ENCODE data around the gene ANKLE2. TPM values are rescaled to one million over a fixed set of nuclear protein-coding genes. Genes with fewer than 3 reads are reported as not detected.

The ANKLE2 gene
- total and polyA plus RNA-seq, 10 donors = 25.7 to 86.5 (median 76.2) TPM

- intact Hi-C loops (cut with DNase I; ENCODE audit: low total_unique reads) = no loop called here
- H3K4me3 ChIP-seq = no peak overlapping the region
- no peaks in the 10 kb centered on the region for H3K27me3 ChIP-seq (replicated peaks in 1 of 7)
- TF ChIP-seq CTCF (IDR thresholded peaks at IDR 0.05 in 8 of 11, conservative IDR thresholded peaks at IDR 0.05 in 3 of 11) (no peak), POLR2A (IDR thresholded peaks at IDR 0.05) (no peak), POLR2AphosphoS5 (IDR thresholded peaks at IDR 0.05) (no peak)
- 86 to 96% (median 93%) methylated on average over 5 to 10 of the region's 10 CpGs for WGBS, 5 donors
- H3K9me3 ChIP-seq = no peaks in the 10 kb centered on the region
- H3K27ac ChIP-seq = no peak overlapping the region
- H3K36me3 ChIP-seq = peaks cover 12 to 100% (median 98%) of the 10 kb centered on the region in 6 donors
- H3K4me1 ChIP-seq = no peaks in the 10 kb centered on the region
- no peak for DNase-seq
Measured at GRCh38 chr12:132748319-132748718, 13.3 kb downstream of the ANKLE2 start.

- no peak for DNase-seq
- Histone ChIP-seq H3K36me3 (peaks cover 15 to 100% (median 97%) of the 10 kb centered on the region in 6 donors), H3K27ac (no peak overlapping the region), H3K27me3 (replicated peaks in 1 of 7) (no peaks in the 10 kb centered on the region), H3K4me3 (no peak overlapping the region), H3K9me3 (no peaks in the 10 kb centered on the region), H3K4me1 (no peaks in the 10 kb centered on the region)
- WGBS, 5 donors = 93 to 97% (median 96%) methylated on average over 21 to 22 of the region's 22 CpGs
- intact Hi-C loops (cut with DNase I; ENCODE audit: low total_unique reads) = no loop called here
- TF ChIP-seq CTCF (IDR thresholded peaks at IDR 0.05 in 8 of 11, conservative IDR thresholded peaks at IDR 0.05 in 3 of 11) = no peak
- no peak for TF ChIP-seq POLR2AphosphoS5 (IDR thresholded peaks at IDR 0.05)
- TF ChIP-seq POLR2A (IDR thresholded peaks at IDR 0.05) = no peak
Measured at GRCh38 chr12:132747896-132748295, 13.7 kb downstream of the ANKLE2 start.

- H3K4me1 ChIP-seq = no peaks in the 10 kb centered on the region
- intact Hi-C loops (cut with DNase I; ENCODE audit: low total_unique reads) = no loop called here
- WGBS, 5 donors = 92 to 97% (median 95%) methylated on average over 11 of the region's 11 CpGs
- no peak for DNase-seq
- no peak overlapping the region for H3K27ac ChIP-seq
- H3K36me3 ChIP-seq = peaks cover 19 to 100% (median 97%) of the 10 kb centered on the region in 6 donors
- TF ChIP-seq POLR2A (IDR thresholded peaks at IDR 0.05) (no peak), CTCF (IDR thresholded peaks at IDR 0.05 in 8 of 11, conservative IDR thresholded peaks at IDR 0.05 in 3 of 11) (no peak), POLR2AphosphoS5 (IDR thresholded peaks at IDR 0.05) (no peak)
- H3K27me3 ChIP-seq (replicated peaks in 1 of 7) = no peaks in the 10 kb centered on the region
- no peak overlapping the region for H3K4me3 ChIP-seq
- no peaks in the 10 kb centered on the region for H3K9me3 ChIP-seq
Measured at GRCh38 chr12:132747395-132747794, 14.2 kb downstream of the ANKLE2 start.

GRCh38 chr12:132746613-132747012 is 15.0 kb downstream of the ANKLE2 start:
- Histone ChIP-seq H3K36me3 (peaks cover 16 to 100% (median 97%) of the 10 kb centered on the region in 6 donors), H3K27me3 (replicated peaks in 1 of 7) (no peaks in the 10 kb centered on the region), H3K4me1 (no peaks in the 10 kb centered on the region), H3K9me3 (no peaks in the 10 kb centered on the region), H3K27ac (no peak overlapping the region), H3K4me3 (no peak overlapping the region)
- intact Hi-C loops (cut with DNase I; ENCODE audit: low total_unique reads) = no loop called here
- no peak for DNase-seq
- TF ChIP-seq POLR2A (IDR thresholded peaks at IDR 0.05) = no peak
- no peak for TF ChIP-seq CTCF (IDR thresholded peaks at IDR 0.05 in 8 of 11, conservative IDR thresholded peaks at IDR 0.05 in 3 of 11)
- TF ChIP-seq POLR2AphosphoS5 (IDR thresholded peaks at IDR 0.05) = no peak
- WGBS, 5 donors = 94 to 97% (median 95%) methylated on average over 3 of the region's 3 CpGs

Measured in spleen (tissue), 11 donors.